Adrenal gland (tissue), 5 donors: ENCODE data around the gene ABHD13.

Experiments used
- CTCF ChIP-seq, 6 experiments: fragments of 450-650 bp in 4 of 6; fragments of 200-600 bp in 2 of 6; sonication (generic) in 1 of 6; IDR thresholded peaks; 1 replicate in 5 of 6; 2 replicates in 1 of 6; pipeline versions ENCODE4 v1.5.1 to v1.8.0; 2016 to 2021; ENCODE audit warnings: antibody characterized with exemption in 6 of 6, mild to moderate bottlenecking in 2 of 6, moderate library complexity in 1 of 6
- POLR2A ChIP-seq, 2 donors: fragments of 450-650 bp; IDR thresholded peaks; one replicate each; pipeline ENCODE4 v1.6.1; 2017; ENCODE audit warnings: antibody characterized with exemption in 2 of 2, mild to moderate bottlenecking in 2 of 2, moderate library complexity in 1 of 2
- donor health status: DM: no; HTN: no; CAD: no.

- TF ChIP-seq CTCF (IDR thresholded peaks at IDR 0.05) = no peak
- TF ChIP-seq POLR2A (IDR thresholded peaks at IDR 0.05) = no peak
These were observed 29.9 kb upstream of the ABHD13 start for GRCh38 chr13:108188260-108188659.
